CD4-positive, alpha-beta T cell treated with Interleukin-17A for 1 hour (primary cell): ENCODE results near the gene SYNGR4.
A peak's percentile ranks its signal among the peaks of the same experiment; 100 is the strongest.
"Not testable (repeated sequence)": the region's sequence is repeated elsewhere in the genome, so short reads cannot be mapped to it uniquely, and the experiment has no call there.

Source experiments
- DNase-seq: peaks from one replicate; pipeline ENCODE4 v3.0.0-alpha.2; 2020

Gene SYNGR4, protein sequence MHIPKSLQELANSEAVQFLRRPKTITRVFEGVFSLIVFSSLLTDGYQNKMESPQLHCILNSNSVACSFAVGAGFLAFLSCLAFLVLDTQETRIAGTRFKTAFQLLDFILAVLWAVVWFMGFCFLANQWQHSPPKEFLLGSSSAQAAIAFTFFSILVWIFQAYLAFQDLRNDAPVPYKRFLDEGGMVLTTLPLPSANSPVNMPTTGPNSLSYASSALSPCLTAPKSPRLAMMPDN

DNA sequence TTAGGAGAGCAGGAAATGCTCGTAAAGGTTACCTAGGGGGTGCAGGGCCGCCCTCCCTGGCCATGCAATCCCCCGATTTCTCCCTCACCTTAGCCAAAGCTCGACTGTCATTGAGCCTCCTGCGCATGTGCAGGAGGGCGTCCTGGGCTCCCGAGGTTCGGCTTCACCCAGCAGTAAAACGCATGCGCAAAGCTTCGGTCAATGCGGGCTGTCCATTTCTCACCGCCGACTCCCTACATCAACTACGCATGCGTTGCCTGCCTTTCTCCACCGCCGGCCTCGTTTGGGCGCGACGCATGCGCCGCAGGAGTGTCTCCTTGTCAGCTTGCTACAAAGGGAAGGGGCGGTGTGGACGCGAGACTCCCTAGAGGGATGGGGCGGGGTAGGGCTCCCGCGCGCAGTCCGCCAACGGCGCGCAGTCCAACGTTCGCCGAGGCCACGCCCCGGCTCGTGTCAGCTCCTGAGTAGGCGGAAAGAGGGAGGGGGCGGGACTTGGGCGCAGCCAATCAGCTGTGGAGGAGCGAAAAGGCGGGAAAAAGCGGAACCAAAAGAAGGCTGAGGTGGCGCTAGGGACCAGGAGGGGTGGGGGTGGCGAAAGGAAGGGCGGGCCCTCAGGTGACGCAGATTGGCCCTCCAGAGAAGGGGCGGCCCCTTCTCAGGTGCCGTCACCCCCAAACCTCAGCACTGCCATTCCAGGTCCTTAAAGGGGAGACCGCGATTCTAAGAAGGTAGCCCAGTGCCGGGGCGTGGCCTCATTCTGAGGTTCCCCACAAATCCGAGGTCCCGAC, at the start of gene SYNGR4, which contains the start of gene TMEM143:
TSS of gene SYNGR4 (plus strand) at position 558 of the 788 bp plus-strand sequence. CDS start 1,476 bp downstream, outside the sequence.
TSS of gene TMEM143 (minus strand) at position 131 of the 788 bp plus-strand sequence. CDS start at position 111, 20 bp downstream.
- peak; percentile 99 for DNase-seq

DNA sequence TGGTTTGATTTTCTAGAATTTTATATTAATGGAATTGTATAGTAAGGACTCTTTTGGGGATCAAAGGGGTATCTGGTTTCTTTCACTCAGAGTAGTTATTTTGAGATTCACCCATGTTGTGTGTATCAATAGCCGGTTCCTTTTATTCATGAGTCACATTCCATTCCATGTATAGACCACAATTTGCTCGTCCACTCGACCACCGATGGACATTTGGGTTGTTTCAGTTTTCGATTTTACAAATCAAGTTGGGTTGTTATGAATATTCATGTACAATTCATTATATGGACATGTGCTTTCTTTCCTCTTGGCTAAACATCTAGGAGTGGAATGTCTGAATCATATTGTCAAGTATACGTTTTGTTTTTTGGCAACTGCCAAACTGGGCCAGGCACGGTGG, 48.5 kb upstream of the SYNGR4 start:
- no peak for DNase-seq

DNA sequence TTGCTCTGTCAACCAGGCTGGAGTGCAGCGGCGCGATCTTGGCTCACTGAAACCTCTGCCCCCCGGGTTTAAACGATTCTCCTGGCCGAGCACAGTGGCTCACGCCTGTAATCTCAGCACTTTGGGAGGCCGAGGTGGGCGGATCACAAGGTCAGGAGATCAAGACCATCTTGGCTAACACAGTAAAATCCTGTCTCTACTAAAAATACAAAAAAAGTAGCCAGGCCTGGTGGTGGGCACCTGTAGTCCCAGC, 46.5 kb upstream of the SYNGR4 start:
- DNase-seq, result not testable (repeated sequence)

DNA sequence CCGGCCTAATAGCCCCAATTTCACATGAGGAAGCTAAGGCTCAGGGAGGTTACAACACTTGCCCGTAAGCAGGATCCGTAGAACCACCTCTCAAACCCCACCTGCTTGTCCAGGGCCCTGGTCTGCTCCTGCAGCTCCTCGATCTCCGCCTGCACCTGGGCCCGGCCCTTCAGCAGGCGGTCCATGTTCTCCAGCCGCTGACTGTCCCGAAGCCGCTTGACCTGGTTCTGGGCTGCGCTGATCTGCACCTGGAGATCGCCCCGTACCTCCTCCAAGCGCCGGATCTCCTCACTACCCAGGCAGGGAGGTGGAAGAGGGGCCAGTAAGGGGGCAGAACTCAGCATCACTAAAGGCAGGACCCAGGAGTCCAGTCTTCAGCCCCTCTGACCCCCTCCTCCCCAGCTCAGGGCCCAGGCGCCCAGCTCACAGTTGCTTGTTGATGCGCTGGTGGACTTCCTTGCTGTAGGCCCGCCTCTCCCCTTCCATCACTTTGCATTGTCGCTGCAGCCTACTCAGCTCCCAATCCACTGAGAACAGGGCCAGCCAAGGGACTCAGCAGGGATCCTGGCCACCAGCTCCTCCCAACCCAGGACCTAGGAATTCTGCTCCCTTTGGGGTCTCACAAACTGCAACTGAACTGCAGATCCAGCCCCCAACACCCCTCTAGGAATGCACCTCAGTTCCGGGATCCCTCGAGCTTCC, 45.7 kb upstream of the SYNGR4 start:
- no peak for DNase-seq

DNA sequence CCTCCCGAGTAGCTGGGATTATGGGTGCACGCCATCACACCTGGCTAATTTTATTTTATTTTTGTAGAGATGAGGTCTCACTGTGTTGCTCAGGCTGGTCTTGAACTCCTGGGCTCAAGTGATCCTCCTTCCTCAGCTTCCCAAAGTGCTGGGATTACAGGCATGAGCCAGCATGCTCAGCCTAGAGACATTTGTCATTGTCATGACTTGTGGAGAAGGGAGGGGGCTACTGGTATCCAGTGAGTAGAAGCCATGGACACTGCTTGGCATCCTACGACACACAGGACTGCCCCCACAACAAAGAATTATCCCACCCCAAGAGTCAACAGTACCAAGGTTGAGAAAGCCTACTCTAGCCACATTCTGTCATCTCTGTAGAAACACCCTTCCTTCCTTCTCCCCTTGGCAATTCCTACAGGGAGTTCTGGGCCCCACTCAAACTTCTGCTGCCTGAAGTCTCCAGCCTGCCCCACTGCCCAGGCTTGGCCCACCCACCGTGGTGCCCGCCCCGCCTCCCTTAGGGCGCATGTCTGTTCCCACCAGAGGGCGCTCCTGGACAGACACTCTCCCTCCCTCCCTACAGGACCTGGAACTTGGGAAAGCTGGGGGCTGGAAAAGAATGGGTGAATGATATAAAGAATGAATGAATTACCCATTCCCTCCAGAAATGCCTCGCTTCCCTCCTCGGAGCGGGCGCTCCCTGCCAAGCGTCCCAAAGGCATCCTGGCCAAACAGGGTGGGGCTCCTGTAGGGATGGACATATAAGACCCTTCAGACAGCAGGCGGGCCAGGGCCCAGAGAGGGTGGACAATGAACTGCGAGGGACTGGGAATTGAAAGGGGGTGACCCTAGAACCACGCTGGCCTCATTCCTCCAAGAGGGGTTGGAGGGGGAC, 44.3 kb upstream of the SYNGR4 start:
- peak; percentile 83 for DNase-seq

DNA sequence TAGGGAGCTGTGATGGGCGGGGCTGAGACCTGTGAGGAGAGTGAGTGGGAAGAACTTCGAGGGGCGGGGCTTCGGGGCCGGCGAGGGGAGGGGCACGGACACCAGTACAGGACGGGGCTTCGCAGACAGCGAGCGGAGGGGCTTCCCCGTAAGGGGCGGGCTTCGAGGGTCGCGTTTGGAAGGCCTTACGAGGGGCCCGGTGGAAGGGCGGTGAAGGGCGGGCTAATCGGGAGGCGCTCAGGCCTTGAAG, 42.9 kb upstream of the SYNGR4 start:
- DNase-seq, result peak; percentile 99

DNA sequence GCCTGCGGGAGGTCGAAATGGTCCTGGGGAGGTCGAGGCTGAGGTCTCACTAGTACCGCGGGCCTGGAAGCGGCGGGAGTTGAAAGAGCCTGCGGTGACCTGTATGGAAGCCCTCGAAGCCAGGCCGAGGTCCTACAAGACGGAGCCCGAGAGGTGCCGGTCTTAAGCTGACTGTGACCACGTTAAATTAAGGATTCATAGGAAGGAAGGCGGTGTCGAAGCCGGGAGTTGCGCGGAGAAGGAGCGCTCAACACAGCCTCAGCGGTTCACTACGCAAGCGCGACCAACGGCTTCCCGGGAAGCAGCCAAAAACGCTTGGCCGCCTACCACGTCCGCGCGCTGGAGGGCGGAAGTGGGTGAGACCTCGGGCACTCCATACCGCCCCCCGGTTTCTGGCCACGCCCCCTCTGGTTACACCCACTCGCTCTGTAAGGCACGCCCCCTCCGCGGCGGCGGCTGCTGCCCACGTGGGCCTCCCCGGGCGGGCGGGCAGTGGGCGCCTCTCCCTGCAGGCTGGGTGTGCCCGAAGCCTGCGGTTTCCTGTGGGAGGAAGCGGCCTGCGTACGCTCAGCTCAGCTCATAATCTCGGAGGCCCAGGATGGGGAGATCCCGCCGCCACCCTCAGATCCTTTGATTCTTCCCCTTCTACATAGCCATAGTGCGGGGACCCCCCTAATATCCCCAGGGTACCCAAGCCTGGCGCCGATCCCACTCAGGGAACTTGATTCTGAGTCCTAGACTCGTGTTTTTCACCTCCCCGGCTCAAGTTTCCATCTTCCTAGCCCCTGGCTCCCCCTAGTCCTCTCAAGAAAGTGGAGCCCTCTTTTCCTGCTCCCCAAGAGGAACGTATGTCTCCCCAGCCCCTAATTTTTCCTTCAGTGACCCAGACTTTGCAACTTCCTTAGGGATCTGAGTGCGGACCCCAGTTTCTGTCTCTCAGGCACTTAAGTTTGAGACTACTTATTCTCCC, 42.3 kb upstream of the SYNGR4 start:
- peak; percentile 99 for DNase-seq

DNA sequence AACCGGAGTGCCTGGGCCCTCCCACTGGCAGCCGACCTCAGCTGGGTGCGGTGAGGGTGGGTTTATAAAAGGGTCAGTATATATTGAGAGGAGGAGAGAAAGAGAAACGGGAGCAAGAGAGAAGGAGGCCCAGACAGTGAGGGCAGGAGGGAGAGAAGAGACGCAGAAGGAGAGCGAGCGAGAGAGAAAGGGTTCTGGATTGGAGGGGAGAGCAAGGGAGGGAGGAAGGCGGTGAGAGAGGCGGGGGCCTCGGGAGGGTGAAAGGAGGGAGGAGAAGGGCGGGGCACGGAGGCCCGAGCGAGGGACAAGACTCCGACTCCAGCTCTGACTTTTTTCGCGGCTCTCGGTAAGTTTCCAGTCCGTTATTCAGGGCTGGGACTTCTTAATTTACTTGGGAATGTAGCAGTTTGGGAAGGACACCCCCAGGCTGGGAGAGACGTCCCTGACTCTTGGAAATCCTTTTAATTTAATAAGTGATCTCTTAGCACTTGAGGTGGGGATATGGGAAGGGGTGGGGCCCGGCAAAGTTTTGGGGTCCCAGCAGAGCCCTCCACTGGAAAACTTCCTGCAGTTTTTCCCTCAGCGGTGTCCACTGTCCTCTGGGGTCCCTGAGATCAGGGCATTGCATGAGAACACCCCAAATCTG, 38.8 kb upstream of the SYNGR4 start, which contains the start of gene EMP3:
TSS of gene EMP3 (plus strand) at position 288 of the 646 bp plus-strand sequence. CDS start 1,293 bp downstream, outside the sequence.
- peak; percentile 93 for DNase-seq

DNA sequence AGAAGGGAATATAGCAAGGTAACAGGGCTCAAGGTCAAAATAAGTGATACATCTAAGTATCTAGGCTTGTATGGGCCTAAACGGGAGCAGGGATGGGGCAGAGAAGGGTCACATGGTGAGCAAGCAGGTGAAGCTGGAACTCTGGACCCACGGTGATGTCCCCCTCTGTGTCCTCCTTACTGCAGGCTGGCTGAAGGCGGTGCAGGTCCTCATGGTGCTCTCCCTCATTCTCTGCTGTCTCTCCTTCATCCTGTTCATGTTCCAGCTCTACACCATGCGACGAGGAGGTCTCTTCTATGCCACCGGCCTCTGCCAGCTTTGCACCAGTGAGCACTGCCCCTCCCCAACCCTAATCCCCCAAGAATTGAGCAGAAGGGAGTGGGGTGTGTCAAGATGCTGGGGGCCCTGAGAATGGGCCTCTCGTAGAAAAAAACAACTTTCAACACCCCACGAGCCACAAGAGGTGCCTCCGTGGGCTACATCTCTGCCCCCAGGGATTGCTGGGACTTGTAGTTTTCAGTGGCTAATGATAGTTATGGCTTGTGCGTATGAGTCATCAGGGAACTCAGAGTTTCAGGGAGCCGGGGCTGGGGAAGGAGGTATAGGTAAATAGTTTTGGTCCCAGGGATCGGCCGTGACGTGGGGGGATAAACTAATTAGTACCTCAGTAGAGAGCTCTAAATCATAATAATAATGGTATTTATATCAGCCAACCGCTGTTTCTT, 34.8 kb upstream of the SYNGR4 start:
- DNase-seq, result peak; percentile 69

DNA sequence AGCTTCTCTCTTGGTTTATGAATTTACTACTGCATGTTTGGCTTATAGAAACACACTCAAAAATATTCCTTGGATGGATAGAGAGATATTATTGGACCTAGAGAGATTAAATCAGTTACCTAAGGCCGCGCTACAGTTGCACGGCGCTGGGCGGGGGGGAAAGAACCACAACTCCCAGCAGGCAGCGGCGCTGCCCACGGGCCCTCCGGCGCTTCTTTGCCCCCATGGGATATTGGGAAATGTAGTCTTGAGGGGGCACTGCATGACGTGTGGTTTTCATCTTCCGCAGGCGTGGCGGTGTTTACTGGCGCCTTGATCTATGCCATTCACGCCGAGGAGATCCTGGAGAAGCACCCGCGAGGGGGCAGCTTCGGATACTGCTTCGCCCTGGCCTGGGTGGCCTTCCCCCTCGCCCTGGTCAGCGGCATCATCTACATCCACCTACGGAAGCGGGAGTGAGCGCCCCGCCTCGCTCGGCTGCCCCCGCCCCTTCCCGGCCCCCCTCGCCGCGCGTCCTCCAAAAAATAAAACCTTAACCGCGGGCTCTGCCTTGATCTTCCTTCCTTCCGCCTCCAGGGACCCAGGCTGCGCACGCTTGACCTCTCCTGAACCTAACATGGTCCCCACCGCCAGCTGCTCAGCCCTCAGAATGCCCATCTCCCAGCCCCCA, 34.0 kb upstream of the SYNGR4 start:
- DNase-seq, result peak; percentile 93

DNA sequence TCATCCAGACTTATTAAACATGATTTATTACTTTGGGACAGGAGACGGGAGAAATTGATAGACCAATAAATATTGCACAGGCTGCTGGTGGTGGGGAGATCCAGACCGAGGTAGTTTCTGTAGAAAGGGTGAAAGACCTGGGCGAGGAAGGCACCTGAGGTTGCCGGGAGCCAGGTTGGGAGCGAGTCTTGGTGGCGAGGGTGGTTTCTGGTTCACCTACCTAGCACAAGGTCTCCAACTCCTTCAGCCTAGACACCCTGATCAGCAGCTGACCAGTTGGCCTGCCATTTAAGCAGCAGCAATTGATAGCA, 31.9 kb upstream of the SYNGR4 start:
- DNase-seq, result no peak

DNA sequence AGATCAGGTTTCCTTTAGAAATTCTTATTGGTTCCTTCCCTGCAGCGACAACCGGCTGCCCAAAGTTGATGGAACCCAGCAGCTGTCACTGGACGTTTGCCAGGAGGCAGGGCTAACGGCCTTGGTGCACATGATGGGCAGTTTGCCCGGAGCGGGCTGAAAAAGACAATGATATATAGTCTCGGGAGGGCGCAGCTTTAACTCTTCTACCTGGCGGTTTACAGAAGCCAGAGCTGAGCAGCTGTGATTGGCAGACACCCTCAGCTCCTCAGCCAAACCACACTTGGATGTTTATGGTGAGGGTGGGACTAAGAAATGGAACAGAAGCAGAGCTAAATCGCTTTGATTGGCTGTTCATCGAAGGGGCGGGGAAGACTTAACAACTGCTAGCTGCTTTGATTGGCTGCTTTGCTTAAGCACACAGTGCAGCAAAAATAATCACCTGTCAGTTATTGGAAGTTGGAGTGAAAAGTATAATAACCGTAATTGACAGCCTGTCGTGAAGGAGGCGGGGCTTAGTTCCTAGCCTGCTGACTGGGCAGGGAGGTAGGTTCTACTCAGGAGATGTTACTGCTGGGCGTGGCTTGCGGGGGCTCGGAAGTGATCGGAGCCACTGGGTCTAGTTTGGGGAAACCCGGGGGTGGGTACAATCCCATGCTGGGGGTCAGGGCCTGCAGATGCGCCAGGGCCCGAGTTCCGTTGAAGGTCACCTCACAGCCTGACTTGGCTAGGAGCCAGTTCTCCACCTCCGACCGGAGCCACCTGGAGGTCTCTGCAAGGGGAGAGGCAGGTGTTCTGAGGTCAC, 31.3 kb upstream of the SYNGR4 start:
- DNase-seq, result peak; percentile 100

DNA sequence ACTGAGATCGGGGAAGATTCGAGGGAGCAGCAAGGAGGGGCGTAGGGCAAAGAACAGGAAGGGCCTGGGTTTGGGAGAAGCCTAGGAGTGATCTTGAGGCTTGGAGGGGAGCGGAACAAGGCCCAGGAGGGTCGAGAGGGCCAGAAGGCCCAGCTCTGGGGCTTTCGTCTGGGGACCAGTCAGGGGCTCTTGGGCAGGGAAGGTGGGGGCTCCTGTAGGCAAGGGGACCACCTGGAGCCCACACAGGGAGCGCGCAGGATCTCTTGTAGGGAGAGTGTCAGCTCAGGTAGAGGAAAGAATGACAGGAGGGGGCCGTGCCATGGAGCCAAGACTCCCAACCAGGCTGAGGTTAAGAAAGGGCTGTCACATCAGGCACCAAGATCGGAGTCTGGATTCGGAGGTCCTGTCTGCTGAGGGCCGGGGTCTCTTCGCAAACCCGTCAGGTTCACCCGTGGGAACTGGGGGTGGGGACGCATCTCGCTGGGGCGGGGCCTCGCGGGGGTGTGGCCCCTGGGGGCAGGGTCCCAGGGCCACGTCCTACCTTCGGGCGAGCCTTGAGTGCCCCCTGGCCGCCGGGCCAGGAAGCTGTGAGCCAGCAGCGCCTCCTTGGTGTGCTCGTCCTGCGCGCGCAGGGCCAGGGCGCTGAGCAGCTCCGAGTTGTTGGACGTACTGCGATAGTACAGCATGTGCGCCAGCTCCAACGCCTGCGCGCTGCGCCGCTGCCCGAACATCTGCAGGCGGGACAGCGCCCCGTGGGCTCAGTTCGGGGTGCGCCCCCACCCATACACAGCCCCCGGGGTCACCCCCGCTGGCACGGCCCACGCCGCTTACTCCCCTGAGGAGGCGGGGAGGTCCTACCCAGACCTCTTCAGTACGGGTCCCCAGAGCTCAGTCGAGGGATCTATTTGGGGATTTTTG, 30.4 kb upstream of the SYNGR4 start:
- DNase-seq, result peak; percentile 95

DNA sequence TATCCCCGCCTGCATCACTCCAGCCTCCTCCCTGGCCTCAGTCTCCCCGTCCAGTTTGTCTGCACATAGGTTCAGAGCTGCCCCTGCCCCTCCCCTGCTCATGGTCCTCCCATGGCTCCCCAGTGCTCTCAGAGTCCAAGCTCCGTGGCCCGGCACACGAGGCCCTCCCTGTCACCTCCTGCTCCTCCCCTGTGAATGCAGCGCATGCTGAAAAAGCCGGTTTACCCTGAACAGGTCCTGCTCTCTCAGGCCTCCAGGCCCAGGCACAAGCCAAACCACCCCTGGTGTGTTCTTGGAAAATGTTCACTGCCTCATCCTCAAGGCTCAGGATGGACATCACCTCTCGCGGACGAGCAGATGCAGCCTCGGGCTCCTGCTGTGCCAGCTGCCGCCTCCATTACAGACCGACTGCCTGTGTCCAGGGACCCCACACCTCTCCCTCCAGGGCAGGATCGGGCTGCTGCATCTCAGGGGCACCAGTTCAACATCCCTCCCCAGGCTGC, 25.9 kb upstream of the SYNGR4 start:
- no peak for DNase-seq

DNA sequence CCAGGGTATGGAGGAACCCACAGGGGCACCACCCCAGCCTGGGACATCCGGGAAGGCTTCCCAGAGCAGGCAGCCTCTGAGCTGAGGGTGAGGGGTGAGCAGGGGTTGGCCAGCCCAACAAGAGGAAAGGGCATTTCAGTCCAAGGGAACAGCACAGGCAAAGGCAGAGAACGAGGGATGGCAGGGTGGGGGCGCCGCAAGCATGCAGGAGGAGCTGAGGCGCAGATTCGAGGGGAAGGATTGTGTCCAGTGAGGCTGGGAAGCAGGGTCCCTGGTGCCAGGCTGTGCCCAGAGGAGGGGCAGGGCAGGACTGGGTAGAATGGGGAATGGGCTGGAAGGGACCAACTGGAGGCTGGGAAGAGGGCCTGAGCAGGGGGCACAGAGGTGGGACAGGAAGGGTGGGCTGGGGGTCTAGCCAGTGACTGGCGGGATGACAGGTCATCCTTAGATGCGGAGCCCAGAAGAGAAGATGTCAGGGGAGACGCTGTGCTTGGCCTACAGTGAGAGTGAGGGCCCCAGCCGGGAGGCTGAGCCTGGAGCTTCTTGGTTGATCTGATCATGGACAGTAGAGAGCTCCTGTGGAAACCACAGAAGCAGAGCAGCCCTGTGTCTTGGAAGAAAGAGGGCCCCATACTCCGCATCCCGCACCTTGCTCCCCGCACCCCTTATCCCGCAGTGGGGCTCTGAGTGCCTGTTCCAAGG, 25.2 kb upstream of the SYNGR4 start:
- DNase-seq, result no peak

DNA sequence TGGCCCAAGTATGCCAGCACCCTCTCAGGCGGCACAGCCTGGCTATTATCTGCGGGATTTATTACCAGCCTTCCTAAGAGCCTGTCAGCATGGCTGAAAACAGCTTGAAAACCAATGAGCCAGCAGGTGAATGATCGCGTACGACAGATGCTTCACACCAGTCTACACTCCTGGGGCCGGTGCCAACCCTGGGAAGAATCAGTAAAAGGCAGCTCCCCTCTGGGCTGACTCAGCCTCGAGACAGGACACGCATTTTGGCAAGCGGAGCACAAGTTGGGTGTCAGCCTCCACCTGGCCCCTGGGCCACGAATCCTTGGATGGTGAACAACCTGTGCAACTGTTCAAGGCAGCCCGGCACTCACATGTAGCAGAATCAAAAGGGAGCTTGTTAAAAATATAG, 23.2 kb upstream of the SYNGR4 start:
- no peak for DNase-seq
